GM12878 (cell line): ENCODE measurements around the gene FAM114A1. TPM values are rescaled to one million over a fixed set of nuclear protein-coding genes. Genes with fewer than 3 reads are reported as not detected.

ENCODE experiments used
- BACH1 ChIP-seq: fragments of 450-650 bp; IDR thresholded peaks from 2 replicates; pipeline ENCODE4 v1.6.1; 2017; ENCODE audit warnings: mild to moderate bottlenecking, borderline replicate concordance
- CEBPB ChIP-seq, 2 experiments: fragments of 150-350 bp in 1 of 2; IDR thresholded peaks; 2 replicates each; pipeline ENCODE4 v1.6.1; 2012 to 2014; ENCODE audit warnings: low read depth in 2 of 2, low read length in 2 of 2, borderline replicate concordance in 1 of 2, inconsistent platforms in 1 of 2
- CREB1 ChIP-seq: IDR thresholded peaks from 2 replicates; pipeline ENCODE4 v1.6.1; 2012; ENCODE audit warnings: low read depth, mild to moderate bottlenecking, inconsistent platforms
- ETV6 ChIP-seq, 2 experiments: fragments of 450-650 bp in 1 of 2; IDR thresholded peaks in 1 of 2; conservative IDR thresholded peaks in 1 of 2; 2 replicates each; pipeline ENCODE4 v1.6.1; 2014; ENCODE audit warnings: antibody characterized with exemption in 1 of 2, borderline replicate concordance in 1 of 2, low read depth in 1 of 2, mild to moderate bottlenecking in 1 of 2, moderate library complexity in 1 of 2
- EZH2 ChIP-seq: IDR thresholded peaks from 2 replicates; pipeline ENCODE4 v1.6.1; 2012; ENCODE audit warnings: low read depth, mild to moderate bottlenecking, control low read depth, inconsistent platforms, low read length, borderline replicate concordance; ENCODE audit not compliant: control insufficient read depth
- GATAD2B ChIP-seq: fragments of 450-650 bp; conservative IDR thresholded peaks from 2 replicates; pipeline ENCODE4 v1.6.1; 2017; ENCODE audit warnings: low read depth, mild to moderate bottlenecking, moderate library complexity
- IKZF2 ChIP-seq, 2 experiments: fragments of 450-650 bp; IDR thresholded peaks; 2 replicates each; pipeline ENCODE4 v1.6.1; 2017; ENCODE audit warnings: mild to moderate bottlenecking in 2 of 2, moderate library complexity in 2 of 2
- KDM1A ChIP-seq: fragments of 200-600 bp; sonication (generic); IDR thresholded peaks from 2 replicates; pipeline ENCODE4 v1.6.1; 2016; ENCODE audit warnings: borderline replicate concordance
- NFXL1 ChIP-seq: fragments of 450-650 bp; IDR thresholded peaks from 2 replicates; pipeline ENCODE4 v1.6.1; 2017; ENCODE audit warnings: antibody characterized with exemption, mild to moderate bottlenecking, borderline replicate concordance
- PBX3 ChIP-seq: IDR thresholded peaks from 2 replicates; pipeline ENCODE4 v1.6.1; 2011; ENCODE audit warnings: mild to moderate bottlenecking, low read depth, low read length, moderate library complexity; ENCODE audit not compliant: insufficient replicate concordance
- PML ChIP-seq: IDR thresholded peaks from 2 replicates; pipeline ENCODE4 v1.6.1; 2012; ENCODE audit warnings: low read length, inconsistent platforms
- POLR2AphosphoS5 ChIP-seq: IDR thresholded peaks from 2 replicates; pipeline ENCODE4 v1.6.1; 2011; ENCODE audit warnings: mild to moderate bottlenecking, low read length, inconsistent platforms
- RAD51 ChIP-seq: fragments of 450-650 bp; IDR thresholded peaks from 2 replicates; pipeline ENCODE4 v1.6.1; 2016; ENCODE audit warnings: moderate library complexity, mild to moderate bottlenecking, inconsistent platforms
- SMAD1 ChIP-seq: fragments of 450-650 bp; IDR thresholded peaks from 2 replicates; pipeline ENCODE4 v1.6.1; 2018; ENCODE audit warnings: mild to moderate bottlenecking, low read depth; ENCODE audit not compliant: partially characterized antibody
- SREBF1 ChIP-seq: IDR thresholded peaks from 2 replicates; pipeline ENCODE4 v1.6.1; 2012; ENCODE audit warnings: mild to moderate bottlenecking, low read length
- SRF ChIP-seq, 2 experiments: IDR thresholded peaks; 2 replicates each; pipeline ENCODE4 v1.6.1; 2011; ENCODE audit warnings: low read depth in 2 of 2, low read length in 2 of 2, mild to moderate bottlenecking in 1 of 2, moderate library complexity in 1 of 2
- SUPT20H ChIP-seq: IDR thresholded peaks from 2 replicates; pipeline ENCODE4 v1.6.1; 2011; ENCODE audit warnings: low read depth, mild to moderate bottlenecking, low read length, moderate library complexity, borderline replicate concordance; ENCODE audit not compliant: control insufficient read depth
- TARDBP ChIP-seq: IDR thresholded peaks from 2 replicates; pipeline ENCODE4 v1.6.1; 2016; ENCODE audit warnings: borderline replicate concordance
- ZZZ3 ChIP-seq: IDR thresholded peaks from 2 replicates; pipeline ENCODE4 v1.6.1; 2011; ENCODE audit warnings: low read depth; ENCODE audit not compliant: control insufficient read depth, insufficient read length
- polyA plus RNA-seq, 11 experiments: library from polyadenylated mRNA; depleted of rRNA in 4 of 11; unstranded in 6 of 11; stranded (reverse) in 5 of 11; fragments of >200 nt; fragmentation: Nextera tagmentation in 4 of 11; fragmentation: Illumina TruSeq in 1 of 11; extraction: Ambion mirVana in 4 of 11; extraction: Trizol in 1 of 11; gene quantifications; 1 replicate in 1 of 11; 2 replicates in 10 of 11; pipeline versions ENCODE4 v1.2.1 to v1.2.3, GENCODE V29; 2011 to 2016; ENCODE audit warnings: inconsistent platforms in 2 of 11, missing spikeins in 2 of 11, low read depth in 1 of 11
- total RNA-seq, 4 experiments: library from RNA; depleted of rRNA in 3 of 4; stranded (reverse); fragments of >200 nt in 3 of 4; fragmentation: Illumina TruSeq in 1 of 4; extraction: Trizol in 1 of 4; gene quantifications; 2 replicates each; pipeline versions ENCODE4 v1.2.1 to v1.2.3, GENCODE V29; 2013 to 2021
- TF ChIP-seq, protein P1 (sequence below): fragments of 450-650 bp; IDR thresholded peaks from 2 replicates; pipeline ENCODE4 v1.6.1; 2016; ENCODE audit warnings: mild to moderate bottlenecking
- TF ChIP-seq, protein P2 (sequence below): fragments of 450-650 bp; IDR thresholded peaks from 2 replicates; pipeline ENCODE4 v1.6.1; 2017; ENCODE audit warnings: borderline replicate concordance
- TF ChIP-seq, protein P3 (sequence below): fragments of 450-650 bp; IDR thresholded peaks from 2 replicates; pipeline ENCODE4 v1.6.1; 2017; ENCODE audit warnings: mild to moderate bottlenecking, moderate library complexity

FAM114A1 gene
- total and polyA plus RNA-seq, 10 of the 15 experiments (the other 5 are each of a cell fraction or from before 2014, with no cell fraction given) = 1.3 to 6.2 (median 3.9) TPM

DNA sequence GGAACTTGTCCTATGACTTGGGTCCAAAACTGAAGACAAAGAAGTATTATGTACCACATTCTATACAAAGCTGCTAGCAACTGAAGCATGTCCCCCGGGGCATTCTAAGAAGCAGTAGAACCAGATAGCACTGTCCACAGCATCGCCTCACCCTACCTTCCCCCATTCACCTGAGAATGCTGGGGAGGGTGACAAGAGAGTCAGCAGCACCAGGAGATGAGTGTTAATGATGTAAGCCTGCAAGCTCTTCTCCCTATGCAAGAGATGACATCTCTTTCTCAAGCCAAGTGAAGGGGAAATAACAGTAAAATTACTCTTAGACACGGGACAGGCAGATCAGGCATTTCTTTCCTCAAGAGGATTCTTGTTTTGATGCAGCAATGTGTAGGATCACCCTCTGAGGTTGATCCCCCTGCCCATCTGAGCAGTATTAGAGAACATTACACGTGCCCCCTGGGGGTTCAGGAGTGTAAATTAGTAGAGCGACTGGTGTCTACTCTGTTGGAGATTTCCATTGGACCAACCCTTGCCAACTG, 49.1 kb upstream of the FAM114A1 start (continued):
- TF ChIP-seq SUPT20H = no peak
- no peak for TF ChIP-seq EZH2
- TF ChIP-seq RAD51 = 0 out of 2 replicates have a peak, but pooled peaks have one; percentile 37
- TF ChIP-seq PML = no peak
- TF ChIP-seq POLR2AphosphoS5 = peak; percentile 39; the same call in 1 of the 2 replicates
- no peak for TF ChIP-seq NFXL1
- TF ChIP-seq SMAD1 = peak; percentile 74
- peak in 1 of 2 experiments; percentile 60; a peak in 1 of 4 replicates for TF ChIP-seq ETV6 (conservative IDR thresholded peaks at IDR 0.05 in 1 of 2, IDR thresholded peaks at IDR 0.05 in 1 of 2; ENCODE audit: borderline replicate concordance in 1 of 2, low read depth in 1 of 2)
- no peak for TF ChIP-seq SREBF1
- no peak for TF ChIP-seq CEBPB (IDR thresholded peaks at IDR 0.05; ENCODE audit: borderline replicate concordance in 1 of 2, low read depth in 2 of 2, low read length in 2 of 2)
- no peak; the same call in 1 of the 2 replicates for TF ChIP-seq BACH1
- TF ChIP-seq, protein P1, sequence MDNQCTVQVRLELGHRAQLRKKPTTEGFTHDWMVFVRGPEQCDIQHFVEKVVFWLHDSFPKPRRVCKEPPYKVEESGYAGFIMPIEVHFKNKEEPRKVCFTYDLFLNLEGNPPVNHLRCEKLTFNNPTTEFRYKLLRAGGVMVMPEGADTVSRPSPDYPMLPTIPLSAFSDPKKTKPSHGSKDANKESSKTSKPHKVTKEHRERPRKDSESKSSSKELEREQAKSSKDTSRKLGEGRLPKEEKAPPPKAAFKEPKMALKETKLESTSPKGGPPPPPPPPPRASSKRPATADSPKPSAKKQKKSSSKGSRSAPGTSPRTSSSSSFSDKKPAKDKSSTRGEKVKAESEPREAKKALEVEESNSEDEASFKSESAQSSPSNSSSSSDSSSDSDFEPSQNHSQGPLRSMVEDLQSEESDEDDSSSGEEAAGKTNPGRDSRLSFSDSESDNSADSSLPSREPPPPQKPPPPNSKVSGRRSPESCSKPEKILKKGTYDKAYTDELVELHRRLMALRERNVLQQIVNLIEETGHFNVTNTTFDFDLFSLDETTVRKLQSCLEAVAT = peak; percentile 64
- TF ChIP-seq IKZF2 (IDR thresholded peaks at IDR 0.05) = peak; percentile 42 to 76; a peak in 2 of 4 replicates
- no peak for TF ChIP-seq GATAD2B
- TF ChIP-seq CREB1 = peak; percentile 88
- TF ChIP-seq, protein P2, sequence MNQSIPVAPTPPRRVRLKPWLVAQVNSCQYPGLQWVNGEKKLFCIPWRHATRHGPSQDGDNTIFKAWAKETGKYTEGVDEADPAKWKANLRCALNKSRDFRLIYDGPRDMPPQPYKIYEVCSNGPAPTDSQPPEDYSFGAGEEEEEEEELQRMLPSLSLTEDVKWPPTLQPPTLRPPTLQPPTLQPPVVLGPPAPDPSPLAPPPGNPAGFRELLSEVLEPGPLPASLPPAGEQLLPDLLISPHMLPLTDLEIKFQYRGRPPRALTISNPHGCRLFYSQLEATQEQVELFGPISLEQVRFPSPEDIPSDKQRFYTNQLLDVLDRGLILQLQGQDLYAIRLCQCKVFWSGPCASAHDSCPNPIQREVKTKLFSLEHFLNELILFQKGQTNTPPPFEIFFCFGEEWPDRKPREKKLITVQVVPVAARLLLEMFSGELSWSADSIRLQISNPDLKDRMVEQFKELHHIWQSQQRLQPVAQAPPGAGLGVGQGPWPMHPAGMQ = no peak
- TF ChIP-seq SRF (IDR thresholded peaks at IDR 0.05; ENCODE audit: low read depth in 2 of 2, low read length in 2 of 2) = no peak
- TF ChIP-seq KDM1A = no peak
- no peak for TF ChIP-seq ZZZ3
- no peak for TF ChIP-seq PBX3
- TF ChIP-seq, protein P3, sequence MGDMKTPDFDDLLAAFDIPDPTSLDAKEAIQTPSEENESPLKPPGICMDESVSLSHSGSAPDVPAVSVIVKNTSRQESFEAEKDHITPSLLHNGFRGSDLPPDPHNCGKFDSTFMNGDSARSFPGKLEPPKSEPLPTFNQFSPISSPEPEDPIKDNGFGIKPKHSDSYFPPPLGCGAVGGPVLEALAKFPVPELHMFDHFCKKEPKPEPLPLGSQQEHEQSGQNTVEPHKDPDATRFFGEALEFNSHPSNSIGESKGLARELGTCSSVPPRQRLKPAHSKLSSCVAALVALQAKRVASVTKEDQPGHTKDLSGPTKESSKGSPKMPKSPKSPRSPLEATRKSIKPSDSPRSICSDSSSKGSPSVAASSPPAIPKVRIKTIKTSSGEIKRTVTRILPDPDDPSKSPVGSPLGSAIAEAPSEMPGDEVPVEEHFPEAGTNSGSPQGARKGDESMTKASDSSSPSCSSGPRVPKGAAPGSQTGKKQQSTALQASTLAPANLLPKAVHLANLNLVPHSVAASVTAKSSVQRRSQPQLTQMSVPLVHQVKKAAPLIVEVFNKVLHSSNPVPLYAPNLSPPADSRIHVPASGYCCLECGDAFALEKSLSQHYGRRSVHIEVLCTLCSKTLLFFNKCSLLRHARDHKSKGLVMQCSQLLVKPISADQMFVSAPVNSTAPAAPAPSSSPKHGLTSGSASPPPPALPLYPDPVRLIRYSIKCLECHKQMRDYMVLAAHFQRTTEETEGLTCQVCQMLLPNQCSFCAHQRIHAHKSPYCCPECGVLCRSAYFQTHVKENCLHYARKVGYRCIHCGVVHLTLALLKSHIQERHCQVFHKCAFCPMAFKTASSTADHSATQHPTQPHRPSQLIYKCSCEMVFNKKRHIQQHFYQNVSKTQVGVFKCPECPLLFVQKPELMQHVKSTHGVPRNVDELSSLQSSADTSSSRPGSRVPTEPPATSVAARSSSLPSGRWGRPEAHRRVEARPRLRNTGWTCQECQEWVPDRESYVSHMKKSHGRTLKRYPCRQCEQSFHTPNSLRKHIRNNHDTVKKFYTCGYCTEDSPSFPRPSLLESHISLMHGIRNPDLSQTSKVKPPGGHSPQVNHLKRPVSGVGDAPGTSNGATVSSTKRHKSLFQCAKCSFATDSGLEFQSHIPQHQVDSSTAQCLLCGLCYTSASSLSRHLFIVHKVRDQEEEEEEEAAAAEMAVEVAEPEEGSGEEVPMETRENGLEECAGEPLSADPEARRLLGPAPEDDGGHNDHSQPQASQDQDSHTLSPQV = no peak
- TF ChIP-seq TARDBP = no peak
